Upper lobe of right lung (tissue), 1 donor: ENCODE results near the gene NTMT2. TPM values are rescaled to one million over a fixed set of nuclear protein-coding genes. Genes with fewer than 3 reads are reported as not detected.

ENCODE experiments used
- ATAC-seq: fragments of 200-7000 bp; cut with Tn5 transposase; one replicate; pipeline ENCODE4 v1.9.1; 2020; ENCODE audit warnings: mild to moderate bottlenecking, moderate library complexity
- DNase-seq: peaks from one replicate; pipeline ENCODE4 v3.0.0-alpha.2; 2020
- H3K27ac ChIP-seq: fragments of 200-600 bp; one replicate; pipeline ENCODE4 v1.8.0; 2022
- H3K27me3 ChIP-seq: fragments of 200-600 bp; one replicate; pipeline ENCODE4 v1.8.0; 2022; ENCODE audit warnings: mild to moderate bottlenecking
- H3K36me3 ChIP-seq: fragments of 200-600 bp; one replicate; pipeline ENCODE4 v1.8.0; 2022
- H3K4me1 ChIP-seq: fragments of 200-600 bp; one replicate; pipeline ENCODE4 v1.8.0; 2022
- H3K4me3 ChIP-seq: fragments of 200-600 bp; one replicate; pipeline ENCODE4 v1.8.0; 2022; ENCODE audit warnings: mild to moderate bottlenecking
- H3K9me3 ChIP-seq: fragments of 200-600 bp; one replicate; pipeline ENCODE4 v1.8.0; 2022
- intact Hi-C: fragments of 100-400 bp; cut with DNase I; formaldehyde crosslinking; loops from one replicate; pipeline ENCODE4 v1.11.0; 2022
- total RNA-seq: library from RNA; stranded (reverse); fragmentation: NEBNext Ultra II Directional; extraction: Animal tissue kit (Norgen Biotek cat#: 25700); gene quantifications from one replicate; pipeline ENCODE4 v1.2.1, GENCODE V29; 2021
- TF ChIP-seq, protein P1 (sequence below): fragments of 200-600 bp; IDR thresholded peaks from one replicate; pipeline ENCODE4 v1.8.0; 2022; ENCODE audit warnings: antibody characterized with exemption
- donor health status: DM: no; HTN: yes; CAD: no; lungs with severe emphysema.

NTMT2 gene
- total RNA-seq, 1 donor from 2014 or later, result not detected

DNA sequence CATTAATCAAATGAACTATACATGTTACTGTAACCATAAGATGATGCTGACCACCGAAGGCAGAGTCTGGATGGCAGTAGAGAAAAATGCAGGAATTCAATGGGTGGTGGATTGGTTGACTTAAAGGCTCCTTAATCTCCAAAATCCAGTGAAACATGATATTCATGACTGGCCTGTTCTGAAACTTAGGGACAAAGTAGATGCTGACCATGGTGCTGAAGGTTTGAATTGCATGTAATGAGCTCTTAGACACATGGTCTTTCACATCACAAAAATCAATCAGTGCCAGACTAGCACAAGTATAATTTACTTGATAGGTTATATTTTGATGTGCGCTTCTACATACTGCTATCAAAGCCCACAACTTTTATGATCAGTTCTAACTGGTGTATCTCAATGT, 30.9 kb upstream of the NTMT2 start:
- DNase-seq (no peak), ATAC-seq (no peak)
- Histone ChIP-seq H3K9me3 (no peaks in the 10 kb centered on the region), H3K4me1 (no peaks in the 10 kb centered on the region), H3K4me3 (no peak overlapping the region), H3K27ac (no peak overlapping the region), H3K27me3 (no peaks in the 10 kb centered on the region), H3K36me3 (no peaks in the 10 kb centered on the region)
- intact Hi-C loops, result no loop called here
- TF ChIP-seq, protein P1, sequence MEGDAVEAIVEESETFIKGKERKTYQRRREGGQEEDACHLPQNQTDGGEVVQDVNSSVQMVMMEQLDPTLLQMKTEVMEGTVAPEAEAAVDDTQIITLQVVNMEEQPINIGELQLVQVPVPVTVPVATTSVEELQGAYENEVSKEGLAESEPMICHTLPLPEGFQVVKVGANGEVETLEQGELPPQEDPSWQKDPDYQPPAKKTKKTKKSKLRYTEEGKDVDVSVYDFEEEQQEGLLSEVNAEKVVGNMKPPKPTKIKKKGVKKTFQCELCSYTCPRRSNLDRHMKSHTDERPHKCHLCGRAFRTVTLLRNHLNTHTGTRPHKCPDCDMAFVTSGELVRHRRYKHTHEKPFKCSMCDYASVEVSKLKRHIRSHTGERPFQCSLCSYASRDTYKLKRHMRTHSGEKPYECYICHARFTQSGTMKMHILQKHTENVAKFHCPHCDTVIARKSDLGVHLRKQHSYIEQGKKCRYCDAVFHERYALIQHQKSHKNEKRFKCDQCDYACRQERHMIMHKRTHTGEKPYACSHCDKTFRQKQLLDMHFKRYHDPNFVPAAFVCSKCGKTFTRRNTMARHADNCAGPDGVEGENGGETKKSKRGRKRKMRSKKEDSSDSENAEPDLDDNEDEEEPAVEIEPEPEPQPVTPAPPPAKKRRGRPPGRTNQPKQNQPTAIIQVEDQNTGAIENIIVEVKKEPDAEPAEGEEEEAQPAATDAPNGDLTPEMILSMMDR, result no peak

DNA sequence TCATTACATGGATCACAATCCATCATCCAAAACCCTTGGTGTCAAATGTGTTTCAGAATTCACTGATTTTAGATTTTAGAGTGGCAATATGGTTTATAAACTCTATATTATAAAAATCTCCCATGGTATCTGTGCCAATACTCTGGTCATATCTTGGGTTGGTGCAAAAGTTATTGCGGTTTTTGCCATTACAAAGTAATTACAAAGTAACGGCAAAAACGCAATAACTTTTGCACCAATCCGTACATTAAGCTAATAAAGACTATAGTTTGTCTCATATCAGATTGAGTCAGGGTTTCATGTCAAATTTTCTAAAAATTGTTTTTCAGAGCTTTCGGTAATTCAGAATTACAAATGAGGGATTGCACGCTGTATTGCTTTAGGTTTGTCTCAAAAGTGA, 23.4 kb upstream of the NTMT2 start:
- no peaks in the 10 kb centered on the region for H3K27me3 ChIP-seq

GRCh38 chr1:170125269-170125668, 20.5 kb upstream of the NTMT2 start:
- H3K27ac ChIP-seq, result no peak overlapping the region
- intact Hi-C loops, result no loop called here
- no peaks in the 10 kb centered on the region for H3K9me3 ChIP-seq
- no peak for DNase-seq
- no peaks in the 10 kb centered on the region for H3K27me3 ChIP-seq
- ATAC-seq, result no peak
- no peak overlapping the region for H3K4me3 ChIP-seq
- H3K36me3 ChIP-seq, result no peaks in the 10 kb centered on the region
- H3K4me1 ChIP-seq, result no peaks in the 10 kb centered on the region
- TF ChIP-seq, protein P1, result no peak

More for the DNA sequence above, 23.4 kb upstream of the NTMT2 start:
- Histone ChIP-seq H3K27ac (no peak overlapping the region), H3K4me3 (no peak overlapping the region), H3K9me3 (no peaks in the 10 kb centered on the region), H3K36me3 (no peaks in the 10 kb centered on the region), H3K4me1 (no peaks in the 10 kb centered on the region)
- DNase-seq (no peak), ATAC-seq (no peak)
- TF ChIP-seq, protein P1, result no peak
- intact Hi-C loops, result no loop called here

DNA sequence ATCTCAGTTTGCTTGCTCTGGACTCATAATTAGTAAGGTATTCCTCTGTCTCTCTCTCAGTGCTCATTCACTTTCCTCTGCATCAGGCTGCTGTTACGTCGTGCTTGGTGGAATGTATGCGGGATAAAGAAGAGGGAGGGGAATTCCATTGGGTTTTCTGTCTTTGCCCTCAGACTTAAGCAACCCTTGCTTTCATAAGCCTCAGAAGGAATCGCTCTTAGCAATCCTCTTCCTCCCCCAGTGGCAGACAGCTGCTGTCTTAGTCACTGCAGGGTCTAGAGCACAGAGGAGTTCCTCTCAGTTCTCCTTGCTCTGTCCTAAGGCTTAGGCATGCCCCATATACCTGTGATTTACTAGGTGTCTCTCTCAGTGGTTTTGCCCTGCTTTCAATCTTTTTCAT, 19.1 kb upstream of the NTMT2 start:
- H3K36me3 ChIP-seq, result no peaks in the 10 kb centered on the region
- no peaks in the 10 kb centered on the region for H3K27me3 ChIP-seq
- no peak overlapping the region for H3K4me3 ChIP-seq
- H3K9me3 ChIP-seq, result no peaks in the 10 kb centered on the region
- H3K4me1 ChIP-seq, result no peaks in the 10 kb centered on the region
- TF ChIP-seq, protein P1, result no peak
- no peak overlapping the region for H3K27ac ChIP-seq
- no peak for ATAC-seq
- no peak for DNase-seq
- intact Hi-C loops, result no loop called here

DNA sequence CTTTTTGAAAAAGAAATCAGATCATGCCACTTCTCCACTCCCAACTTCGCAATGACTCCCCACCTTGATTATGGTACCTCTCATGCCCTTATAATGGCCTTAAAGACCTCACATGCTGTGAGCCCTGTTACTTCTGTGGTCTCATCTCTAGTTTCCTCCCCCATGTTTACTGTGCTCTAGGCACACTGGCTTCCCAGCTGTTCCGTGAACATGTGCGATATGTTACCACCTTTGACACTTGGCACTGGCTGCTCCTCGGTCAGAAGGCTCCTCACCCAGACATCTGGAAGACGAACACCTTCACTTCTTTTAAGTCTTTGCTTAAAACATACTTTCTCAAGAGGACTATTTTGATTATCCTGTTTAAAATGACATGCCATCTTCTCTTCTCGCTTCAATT, 14.3 kb upstream of the NTMT2 start:
- ATAC-seq (no peak), DNase-seq (no peak)
- no peaks in the 10 kb centered on the region for H3K27me3 ChIP-seq
- H3K36me3 ChIP-seq, result no peaks in the 10 kb centered on the region
- H3K9me3 ChIP-seq, result no peaks in the 10 kb centered on the region
- no peaks in the 10 kb centered on the region for H3K4me1 ChIP-seq
- TF ChIP-seq, protein P1, result no peak
- intact Hi-C loops, result no loop called here
- no peak overlapping the region for H3K27ac ChIP-seq
- no peak overlapping the region for H3K4me3 ChIP-seq

GRCh38 chr1:170131984-170132383, 13.8 kb upstream of the NTMT2 start:
- DNase-seq (no peak), ATAC-seq (no peak)
- TF ChIP-seq, protein P1, result no peak
- Histone ChIP-seq H3K27ac (no peak overlapping the region), H3K4me1 (no peaks in the 10 kb centered on the region), H3K36me3 (no peaks in the 10 kb centered on the region), H3K27me3 (no peaks in the 10 kb centered on the region), H3K4me3 (no peak overlapping the region), H3K9me3 (no peaks in the 10 kb centered on the region)
- intact Hi-C loops, result no loop called here
